AG09319 (cell line): Measurements from ENCODE around the gene ALDH4A1.

Experiments used
- DNase-seq: peaks from one replicate; pipeline ENCODE4 v3.0.0-alpha.2; 2010; ENCODE audit warnings: low read depth; ENCODE audit errors: extremely low read depth
- TF ChIP-seq, protein P1 (sequence below): IDR thresholded peaks from 2 replicates; pipeline ENCODE4 v1.5.1; 2011; ENCODE audit warnings: low read depth, mild to moderate bottlenecking, inconsistent platforms, low read length, moderate library complexity

ALDH4A1 gene

DNA sequence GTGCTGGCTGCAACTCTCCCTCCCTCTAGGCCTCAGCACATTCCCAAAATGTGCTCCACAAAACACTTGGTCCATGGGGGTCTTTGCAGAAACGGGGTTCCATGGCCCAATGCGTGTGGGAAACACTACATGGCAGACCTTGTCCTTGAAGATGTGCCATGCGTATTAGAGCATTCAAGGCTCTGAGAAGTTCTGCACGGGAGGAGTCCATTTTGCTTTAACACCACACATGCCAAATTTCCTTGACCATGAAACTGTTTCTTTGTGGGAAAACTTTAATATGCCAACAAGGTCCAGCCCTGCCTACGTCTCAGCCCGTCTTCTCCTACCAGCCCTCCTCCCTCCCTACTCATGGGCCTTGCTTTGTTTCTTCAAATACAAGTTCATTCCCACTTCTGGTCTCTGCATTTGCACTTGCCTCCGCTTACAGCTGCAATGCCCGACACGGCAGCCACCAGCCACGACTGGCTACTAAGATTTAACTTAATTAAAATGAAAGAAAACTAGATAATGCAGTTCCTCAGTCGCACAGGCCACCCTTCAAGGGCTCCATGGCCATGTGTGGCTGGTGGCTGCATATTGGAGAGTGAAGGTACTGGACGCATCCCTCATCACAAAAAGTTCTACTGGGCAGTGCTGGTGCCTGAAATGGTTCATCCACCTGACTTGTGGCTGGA is 23.7 kb downstream of the ALDH4A1 start:
- TF ChIP-seq, protein P1, sequence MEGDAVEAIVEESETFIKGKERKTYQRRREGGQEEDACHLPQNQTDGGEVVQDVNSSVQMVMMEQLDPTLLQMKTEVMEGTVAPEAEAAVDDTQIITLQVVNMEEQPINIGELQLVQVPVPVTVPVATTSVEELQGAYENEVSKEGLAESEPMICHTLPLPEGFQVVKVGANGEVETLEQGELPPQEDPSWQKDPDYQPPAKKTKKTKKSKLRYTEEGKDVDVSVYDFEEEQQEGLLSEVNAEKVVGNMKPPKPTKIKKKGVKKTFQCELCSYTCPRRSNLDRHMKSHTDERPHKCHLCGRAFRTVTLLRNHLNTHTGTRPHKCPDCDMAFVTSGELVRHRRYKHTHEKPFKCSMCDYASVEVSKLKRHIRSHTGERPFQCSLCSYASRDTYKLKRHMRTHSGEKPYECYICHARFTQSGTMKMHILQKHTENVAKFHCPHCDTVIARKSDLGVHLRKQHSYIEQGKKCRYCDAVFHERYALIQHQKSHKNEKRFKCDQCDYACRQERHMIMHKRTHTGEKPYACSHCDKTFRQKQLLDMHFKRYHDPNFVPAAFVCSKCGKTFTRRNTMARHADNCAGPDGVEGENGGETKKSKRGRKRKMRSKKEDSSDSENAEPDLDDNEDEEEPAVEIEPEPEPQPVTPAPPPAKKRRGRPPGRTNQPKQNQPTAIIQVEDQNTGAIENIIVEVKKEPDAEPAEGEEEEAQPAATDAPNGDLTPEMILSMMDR: no peak
- DNase-seq: no peak

DNA sequence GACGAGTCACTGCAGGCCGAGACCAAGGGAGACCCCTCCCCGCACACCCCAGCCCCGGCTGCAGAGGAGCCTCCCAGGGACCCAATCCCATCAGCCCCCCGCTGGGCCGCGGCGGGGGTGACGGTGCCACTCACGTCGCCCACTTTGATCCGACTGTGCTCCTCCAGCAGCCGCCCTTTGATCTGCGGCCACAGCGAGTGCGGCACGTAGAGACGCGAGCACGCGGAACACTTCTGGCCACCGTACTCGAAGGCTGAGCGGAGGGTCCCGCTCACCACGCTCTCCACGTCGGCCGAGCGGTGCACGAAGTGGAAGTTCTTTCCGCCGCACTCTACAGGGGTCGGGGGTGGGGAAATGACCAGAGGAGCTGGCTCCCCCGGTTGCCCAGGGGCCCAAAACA is 25.1 kb downstream of the ALDH4A1 start:
- DNase-seq: no peak
- TF ChIP-seq, protein P1: no peak

DNA sequence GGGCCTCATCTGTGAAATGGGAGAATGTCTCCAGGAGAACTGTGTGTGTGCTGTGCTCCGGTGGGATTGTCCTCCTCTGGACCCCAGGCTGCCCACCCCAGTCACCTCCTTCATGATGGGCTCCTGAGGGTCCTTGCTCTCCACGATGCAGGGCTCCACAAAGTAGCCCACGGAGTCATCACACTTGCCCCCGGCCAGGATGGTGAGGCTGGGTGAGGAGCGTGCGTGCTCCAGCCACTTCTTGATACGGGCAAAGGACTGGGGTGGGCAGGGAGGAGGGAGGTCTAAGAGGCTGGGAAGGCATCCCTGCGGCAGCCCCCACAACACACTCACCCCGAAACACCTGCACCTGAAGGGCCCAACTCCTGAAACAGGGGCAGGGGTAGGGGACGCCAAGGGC is 26.1 kb downstream of the ALDH4A1 start:
- no peak for DNase-seq
- TF ChIP-seq, protein P1: no peak

DNA sequence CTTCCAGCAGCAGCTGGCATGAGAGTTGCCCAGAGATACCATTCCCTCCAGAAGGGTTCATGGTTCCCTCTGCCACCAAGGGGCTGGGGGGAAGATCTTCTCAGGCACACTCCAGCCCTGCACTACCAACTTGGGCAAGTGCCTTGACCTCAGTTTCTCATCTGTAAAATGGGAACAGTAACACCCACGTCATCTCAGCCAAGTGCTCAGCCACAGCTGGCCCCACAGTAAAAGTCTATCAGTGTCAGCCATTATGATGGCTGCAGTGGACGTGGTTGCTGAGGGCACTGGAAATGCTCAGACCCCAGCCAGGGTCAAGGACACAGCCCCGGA is 26.6 kb downstream of the ALDH4A1 start:
- TF ChIP-seq, protein P1: no peak
- DNase-seq: no peak

DNA sequence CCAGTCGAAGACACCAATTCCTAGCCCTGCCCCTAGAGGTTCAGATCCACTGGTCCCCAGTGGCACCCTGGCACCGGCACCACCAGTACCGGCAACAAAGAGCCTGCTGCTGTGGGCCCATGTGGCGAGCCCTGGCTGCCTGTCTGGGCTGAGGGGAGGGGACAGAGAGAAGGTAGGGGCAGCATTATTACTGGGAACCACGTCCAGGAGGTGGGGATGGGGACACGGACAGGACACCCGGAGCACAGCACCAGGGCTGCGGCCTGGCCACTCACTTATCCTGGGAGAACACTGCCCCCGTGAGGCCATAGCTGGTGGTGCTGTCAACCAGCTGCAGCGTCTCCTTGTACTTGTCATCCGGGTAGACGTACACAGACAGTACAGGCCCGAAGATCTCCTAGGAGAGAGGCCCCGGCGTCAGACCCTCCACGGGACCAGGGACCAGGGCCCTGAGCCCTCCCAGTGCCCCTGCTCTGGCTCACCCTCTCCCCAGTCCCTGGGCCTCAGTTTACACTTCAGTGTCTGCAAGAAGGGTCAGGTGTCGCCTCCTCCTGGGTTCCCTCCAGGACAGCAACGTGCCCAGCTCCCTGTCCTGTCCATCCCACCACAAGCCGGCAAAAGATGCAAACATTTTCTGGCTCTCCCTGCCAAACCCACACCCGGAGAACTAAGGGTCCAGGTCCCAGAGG is 27.1 kb downstream of the ALDH4A1 start:
- TF ChIP-seq, protein P1: peak; percentile 86
- DNase-seq: peak; percentile 56

DNA sequence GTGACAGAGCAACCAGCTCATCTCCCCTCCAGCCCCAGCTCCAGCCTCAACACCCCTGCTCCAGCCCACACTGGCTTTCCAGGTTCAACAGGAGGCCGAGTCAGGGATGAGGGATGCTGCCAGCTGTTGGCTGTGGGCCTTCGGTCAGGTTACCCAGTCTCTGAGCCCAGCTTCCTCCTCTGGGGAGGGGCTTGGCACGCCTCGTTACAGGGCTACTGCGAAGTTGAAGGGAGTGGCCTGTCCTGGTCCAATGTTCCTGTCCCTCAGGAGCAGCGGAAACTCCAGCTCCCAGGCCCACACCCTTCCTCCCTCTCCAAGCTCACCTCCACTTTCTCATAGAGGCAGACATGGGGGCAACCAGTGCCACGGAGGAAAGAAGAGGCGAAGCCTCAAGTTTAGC is 27.8 kb downstream of the ALDH4A1 start:
- DNase-seq: no peak
- TF ChIP-seq, protein P1: no peak

DNA sequence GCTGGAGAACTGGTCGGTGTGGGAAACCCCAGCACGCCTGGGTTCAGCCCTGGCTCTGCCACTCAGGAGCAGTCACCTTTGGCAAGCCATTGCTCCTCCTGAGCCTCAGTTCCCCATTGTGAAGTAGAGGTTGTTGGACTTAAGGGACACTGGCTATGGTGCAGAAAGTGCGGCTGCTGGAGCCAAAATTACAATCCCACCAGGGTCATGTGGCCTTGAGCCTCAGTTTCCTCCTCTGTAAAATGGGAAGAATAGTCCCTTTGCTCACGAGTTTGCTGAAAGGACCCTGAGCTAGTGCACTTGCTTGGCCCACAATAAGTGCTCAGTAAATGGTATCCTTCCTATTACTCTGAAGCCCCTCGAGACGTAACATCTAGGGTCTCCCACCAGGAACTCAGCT is 28.3 kb downstream of the ALDH4A1 start:
- no peak for DNase-seq
- TF ChIP-seq, protein P1: no peak
